ENCODE data around the gene PTDSS2.
"Not testable (repeated sequence)": the region's sequence is repeated elsewhere in the genome, so short reads cannot be mapped to it uniquely, and the experiment has no call there.

PTDSS2 gene

GRCh38 chr11:433641-434040, 16.4 kb upstream of the PTDSS2 start:
- DNase-seq: no peak

- no peak for DNase-seq
Observed at GRCh38 chr11:434496-434895, 15.6 kb upstream of the PTDSS2 start.

GRCh38 chr11:434999-435740, 14.9 kb upstream of the PTDSS2 start:
- not testable (repeated sequence) for DNase-seq

- DNase-seq: no peak
Observed at GRCh38 chr11:437228-437870, 12.7 kb upstream of the PTDSS2 start.

- DNase-seq: no peak
Observed at GRCh38 chr11:438101-438844, 11.8 kb upstream of the PTDSS2 start.

GRCh38 chr11:439315-440064, 10.6 kb upstream of the PTDSS2 start:
- DNase-seq: no peak

GRCh38 chr11:440065-441042, 9.7 kb upstream of the PTDSS2 start:
- DNase-seq: peak; percentile 32

- no peak for DNase-seq
Observed at GRCh38 chr11:441043-441417, 9.0 kb upstream of the PTDSS2 start.

- DNase-seq: no peak
Observed at GRCh38 chr11:441418-442274, 8.4 kb upstream of the PTDSS2 start, which contains the start of gene ANO9. Gene ANO9, minus strand, starts transcription at chr11:442011. Its CDS starts 85 bp downstream, at chr11:441926.

GRCh38 chr11:442611-443081, 7.4 kb upstream of the PTDSS2 start:
- DNase-seq: no peak

GRCh38 chr11:443542-444199, 6.4 kb upstream of the PTDSS2 start:
- no peak for DNase-seq

- no peak for DNase-seq
Observed at GRCh38 chr11:444396-445144, 5.5 kb upstream of the PTDSS2 start.

- DNase-seq: no peak
Observed at GRCh38 chr11:445765-446588, 4.1 kb upstream of the PTDSS2 start.

- no peak for DNase-seq
Observed at GRCh38 chr11:446891-447290, 3.2 kb upstream of the PTDSS2 start.

GRCh38 chr11:447923-448731, 2.0 kb upstream of the PTDSS2 start:
- DNase-seq: peak; percentile 88

GRCh38 chr11:450809-451451, 851 bp downstream of the PTDSS2 start:
- peak; percentile 42 for DNase-seq

GRCh38 chr11:451738-452137, 1.7 kb downstream of the PTDSS2 start:
- DNase-seq: no peak

Measured in inflammatory macrophage treated with lipopolysaccharide for 4 hours (primary cell).